HepG2 (cell line): ENCODE data around the gene DRD1.

Experiments used
- CHCHD3 ChIP-seq: sonication (generic); formaldehyde crosslinking; IDR thresholded peaks from 2 replicates; pipeline ENCODE4 v1.8.0; 2022; ENCODE audit warnings: mild to moderate bottlenecking, missing genetic modification reagents, moderate library complexity
- EZH2 ChIP-seq: conservative IDR thresholded peaks from 2 replicates; pipeline ENCODE4 v1.6.1; 2012; ENCODE audit warnings: mild to moderate bottlenecking, low read depth, low read length, moderate library complexity
- FOSL1 ChIP-seq: sonication (generic); formaldehyde crosslinking; IDR thresholded peaks from 2 replicates; pipeline ENCODE4 v1.9.0; 2021; ENCODE audit warnings: missing genetic modification reagents, borderline replicate concordance
- GATAD2A ChIP-seq: IDR thresholded peaks from 2 replicates; pipeline ENCODE4 v1.6.1; 2016
- MAFK ChIP-seq, 2 experiments: IDR thresholded peaks in 1 of 2; conservative IDR thresholded peaks in 1 of 2; 2 replicates each; pipeline ENCODE4 v1.6.1; 2011; ENCODE audit warnings: improper control_type of control experiment in 2 of 2, low read length in 2 of 2
- MEIS1 ChIP-seq: sonication (generic); formaldehyde crosslinking; IDR thresholded peaks from 2 replicates; pipeline ENCODE4 v1.9.0; 2021; ENCODE audit warnings: mild to moderate bottlenecking, missing genetic modification reagents, moderate library complexity, borderline replicate concordance
- NR2C2 ChIP-seq: sonication (generic); formaldehyde crosslinking; IDR thresholded peaks from 2 replicates; pipeline ENCODE4 v1.4.0; 2020; ENCODE audit warnings: missing genetic modification reagents, mild to moderate bottlenecking, moderate library complexity, borderline replicate concordance
- RAD51 ChIP-seq: fragments of 450-650 bp; IDR thresholded peaks from 2 replicates; pipeline ENCODE4 v1.6.1; 2016; ENCODE audit warnings: borderline replicate concordance
- RFX5 ChIP-seq: IDR thresholded peaks from 2 replicates; pipeline ENCODE4 v1.6.1; 2011; ENCODE audit warnings: low read depth, low read length, improper control_type of control experiment
- YY1 ChIP-seq: IDR thresholded peaks from 2 replicates; pipeline ENCODE4 v1.6.1; 2011; ENCODE audit warnings: low read length, low read depth, moderate library complexity, mild to moderate bottlenecking; ENCODE audit not compliant: insufficient read depth, insufficient replicate concordance
- ZMYM3 ChIP-seq: sonication (generic); formaldehyde crosslinking; IDR thresholded peaks from 2 replicates; pipeline ENCODE4 v1.5.1; 2020; ENCODE audit warnings: mild to moderate bottlenecking, missing genetic modification reagents
- ZNF224 ChIP-seq: sonication (generic); formaldehyde crosslinking; IDR thresholded peaks from 2 replicates; pipeline ENCODE4 v1.5.0; 2020; ENCODE audit warnings: mild to moderate bottlenecking, missing genetic modification reagents
- TF ChIP-seq, protein P1 (sequence below): sonication (generic); formaldehyde crosslinking; IDR thresholded peaks from 2 replicates; pipeline ENCODE4 v1.5.0; 2020; ENCODE audit warnings: missing genetic modification reagents

DNA sequence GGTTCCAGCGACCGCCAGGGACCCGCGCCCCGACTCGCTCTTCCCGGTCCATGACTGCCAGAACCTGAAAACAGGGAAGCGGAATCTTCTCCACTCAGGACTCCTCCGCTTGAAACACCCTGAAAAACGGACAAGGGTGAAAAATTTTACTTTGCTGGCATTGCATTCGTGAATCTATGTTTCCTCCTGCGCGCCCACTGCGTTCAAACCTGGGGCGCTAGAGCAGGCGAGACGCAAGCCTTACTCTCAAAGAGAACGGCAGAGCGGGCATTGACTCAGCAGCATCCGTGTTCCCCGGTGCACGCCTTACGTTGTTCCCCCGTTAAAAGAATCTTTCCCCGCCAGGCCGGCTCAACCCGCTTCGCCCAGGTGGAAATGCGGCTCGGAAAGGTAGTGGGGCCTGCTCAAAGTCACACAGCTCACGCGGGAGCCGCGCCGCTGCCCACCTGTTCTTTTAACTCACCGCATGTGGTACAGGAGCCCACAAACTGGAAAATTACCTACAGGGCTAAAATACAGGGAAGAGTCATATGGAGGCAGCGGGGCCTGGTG lies 999 bp upstream of the DRD1 start:
- TF ChIP-seq FOSL1 (CRISPR knock-in tag) (no peak), RFX5 (no peak), GATAD2A (CRISPR knock-in tag) (no peak), NR2C2 (CRISPR knock-in tag) (no peak), MAFK (conservative IDR thresholded peaks at IDR 0.05 in 1 of 2, IDR thresholded peaks at IDR 0.05 in 1 of 2; ENCODE audit: low read length in 2 of 2) (no peak), ZMYM3 (CRISPR knock-in tag) (no peak), MEIS1 (CRISPR knock-in tag) (no peak), RAD51 (no peak), EZH2 (no peak), YY1 (no peak), CHCHD3 (CRISPR knock-in tag) (no peak), ZNF224 (CRISPR knock-in tag) (no peak)
- TF ChIP-seq, protein P1, sequence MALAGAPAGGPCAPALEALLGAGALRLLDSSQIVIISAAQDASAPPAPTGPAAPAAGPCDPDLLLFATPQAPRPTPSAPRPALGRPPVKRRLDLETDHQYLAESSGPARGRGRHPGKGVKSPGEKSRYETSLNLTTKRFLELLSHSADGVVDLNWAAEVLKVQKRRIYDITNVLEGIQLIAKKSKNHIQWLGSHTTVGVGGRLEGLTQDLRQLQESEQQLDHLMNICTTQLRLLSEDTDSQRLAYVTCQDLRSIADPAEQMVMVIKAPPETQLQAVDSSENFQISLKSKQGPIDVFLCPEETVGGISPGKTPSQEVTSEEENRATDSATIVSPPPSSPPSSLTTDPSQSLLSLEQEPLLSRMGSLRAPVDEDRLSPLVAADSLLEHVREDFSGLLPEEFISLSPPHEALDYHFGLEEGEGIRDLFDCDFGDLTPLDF (CRISPR knock-in tag): no peak
